ENCODE measurements around the gene HSFX4. TPM values are rescaled to one million over a fixed set of nuclear protein-coding genes. Genes with fewer than 3 reads are reported as not detected.
"Not testable (repeated sequence)": the region's sequence is repeated elsewhere in the genome, so short reads cannot be mapped to it uniquely, and the experiment has no call there.

The HSFX4 gene
- total RNA-seq, 2 donors from 2014 or later = not detected

DNA sequence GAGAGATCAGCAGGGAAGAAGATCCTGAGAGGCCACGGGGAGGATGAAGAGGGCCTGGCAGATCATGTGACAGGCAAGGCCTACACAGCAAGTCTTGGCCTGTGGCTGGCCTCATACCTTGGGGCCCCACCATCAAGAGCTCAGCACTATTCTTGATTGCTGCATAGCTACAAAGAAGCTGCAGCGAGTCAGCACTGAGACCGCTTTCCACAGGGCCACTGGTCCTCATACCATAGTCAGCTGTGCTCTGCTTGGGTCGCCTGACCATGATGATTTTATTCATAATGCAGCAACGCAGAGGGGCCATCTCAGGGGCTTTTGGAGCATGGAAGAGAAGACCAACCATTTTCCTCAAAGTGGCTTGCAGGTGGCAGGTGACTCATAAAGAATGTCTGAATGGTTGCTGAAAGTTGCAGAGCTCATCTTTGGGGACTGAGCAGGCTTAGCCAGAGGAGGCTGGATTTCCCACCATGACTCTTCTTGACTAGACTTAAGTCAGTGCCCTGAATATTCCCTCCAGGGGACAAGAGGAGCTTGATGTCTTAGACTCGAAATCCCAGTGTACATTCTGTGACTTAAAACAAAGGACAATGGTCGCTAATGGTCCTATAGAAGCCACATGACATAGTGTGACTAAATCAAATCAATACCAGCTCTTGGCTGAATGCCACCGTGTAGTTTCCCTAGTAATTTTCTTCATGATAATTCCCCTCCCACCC lies 2.0 kb upstream of the HSFX4 start:
- not testable (repeated sequence) for H3K4me1 ChIP-seq (ENCODE audit: control insufficient read depth in 1 of 2, low read depth in 2 of 2); H3K27ac ChIP-seq; H3K4me3 ChIP-seq; H3K9me3 ChIP-seq; ATAC-seq (ENCODE audit: insufficient number of reproducible peaks, low FRiP score, low read depth); H3K36me3 ChIP-seq; DNase-seq (ENCODE audit: low spot score); H3K27me3 ChIP-seq (replicated peaks; ENCODE audit: insufficient read depth)

DNA sequence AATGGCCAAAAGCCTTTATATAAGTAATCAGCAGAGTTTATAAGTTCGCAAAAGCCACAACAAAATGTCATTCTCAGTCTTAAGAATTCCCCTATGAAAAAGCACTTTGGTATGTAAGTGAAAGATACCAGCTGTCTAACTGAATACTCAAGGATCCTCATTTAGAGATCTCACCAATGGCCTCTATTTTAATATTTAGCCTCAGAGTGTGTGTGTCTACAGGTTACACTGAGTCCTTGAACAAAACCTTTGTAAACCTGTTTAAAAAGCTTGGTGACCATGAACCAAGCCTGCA lies 1.5 kb upstream of the HSFX4 start:
- H3K4me3 ChIP-seq; DNase-seq (ENCODE audit: low spot score); H3K9me3 ChIP-seq; H3K4me1 ChIP-seq (ENCODE audit: control insufficient read depth in 1 of 2, low read depth in 2 of 2); H3K27ac ChIP-seq; H3K27me3 ChIP-seq (replicated peaks; ENCODE audit: insufficient read depth); ATAC-seq (ENCODE audit: insufficient number of reproducible peaks, low FRiP score, low read depth); H3K36me3 ChIP-seq: not testable (repeated sequence)

DNA sequence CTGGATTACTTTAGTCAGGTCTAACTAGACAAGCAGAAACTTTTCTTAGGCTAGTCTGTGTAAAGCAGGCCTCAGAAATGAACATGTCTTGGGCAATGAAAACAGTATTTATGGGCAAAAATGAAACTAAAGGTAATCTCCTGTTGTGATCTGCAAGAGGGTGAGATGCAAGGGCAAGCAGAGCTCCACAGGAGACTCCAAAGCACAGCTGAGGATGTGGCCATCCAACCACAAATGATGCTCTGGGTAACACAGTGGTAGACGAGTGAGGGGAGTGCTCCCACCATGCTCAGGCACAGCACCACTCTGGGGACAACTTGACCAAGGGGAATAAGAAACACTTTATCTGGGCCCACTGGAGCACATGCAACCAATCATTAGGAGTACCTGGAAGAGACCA lies 738 bp upstream of the HSFX4 start:
- not testable (repeated sequence) for H3K27me3 ChIP-seq (replicated peaks; ENCODE audit: insufficient read depth); H3K9me3 ChIP-seq; H3K4me1 ChIP-seq (ENCODE audit: control insufficient read depth in 1 of 2, low read depth in 2 of 2); H3K27ac ChIP-seq; H3K4me3 ChIP-seq; H3K36me3 ChIP-seq; DNase-seq (ENCODE audit: low spot score); ATAC-seq (ENCODE audit: insufficient number of reproducible peaks, low FRiP score, low read depth)

DNA sequence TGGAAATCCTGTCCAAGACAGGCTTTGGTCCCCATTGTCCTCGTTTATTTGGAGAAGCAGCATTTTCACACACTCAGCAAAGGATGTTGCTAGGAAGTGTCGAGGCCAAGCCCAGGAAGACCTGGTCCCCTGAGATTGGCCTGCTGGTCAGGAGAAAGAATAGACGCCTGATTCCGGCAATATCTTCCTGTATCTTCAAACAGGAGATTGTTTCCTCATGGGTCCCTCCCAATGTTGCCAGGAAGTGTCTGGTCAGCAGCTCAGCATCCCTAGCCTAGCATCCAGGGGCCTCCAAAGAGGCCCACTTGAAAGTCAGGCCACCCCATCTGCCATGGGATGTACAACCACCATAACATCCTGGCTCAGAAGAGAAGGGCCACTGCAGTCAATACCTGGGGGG lies 2.0 kb downstream of the HSFX4 start:
- DNase-seq (ENCODE audit: low spot score); H3K36me3 ChIP-seq; H3K27ac ChIP-seq; H3K4me1 ChIP-seq (ENCODE audit: control insufficient read depth in 1 of 2, low read depth in 2 of 2); H3K9me3 ChIP-seq; ATAC-seq (ENCODE audit: insufficient number of reproducible peaks, low FRiP score, low read depth); H3K27me3 ChIP-seq (replicated peaks; ENCODE audit: insufficient read depth); H3K4me3 ChIP-seq: not testable (repeated sequence)

DNA sequence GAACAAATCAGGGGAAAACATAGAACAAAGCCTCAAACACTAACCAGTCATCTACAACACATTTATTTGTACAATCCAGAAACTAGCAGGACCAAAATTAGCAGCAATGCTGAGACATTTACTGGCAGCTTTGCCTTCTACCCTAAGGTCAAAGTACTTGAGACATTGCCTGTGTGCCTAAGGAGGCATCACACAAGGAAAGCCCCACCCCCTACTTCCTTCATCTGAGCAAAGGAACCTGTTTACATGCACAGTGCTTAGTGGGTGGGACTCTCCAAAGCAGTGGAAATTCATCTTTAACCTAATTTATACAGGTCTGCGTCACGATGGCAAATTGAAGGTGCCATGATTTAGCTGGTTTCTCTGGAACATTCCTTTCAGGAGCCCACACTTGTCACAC lies 2.8 kb downstream of the HSFX4 start:
- H3K36me3 ChIP-seq; DNase-seq (ENCODE audit: low spot score); H3K9me3 ChIP-seq; H3K27ac ChIP-seq; H3K4me3 ChIP-seq; H3K4me1 ChIP-seq (ENCODE audit: control insufficient read depth in 1 of 2, low read depth in 2 of 2); H3K27me3 ChIP-seq (replicated peaks; ENCODE audit: insufficient read depth); ATAC-seq (ENCODE audit: insufficient number of reproducible peaks, low FRiP score, low read depth): not testable (repeated sequence)

DNA sequence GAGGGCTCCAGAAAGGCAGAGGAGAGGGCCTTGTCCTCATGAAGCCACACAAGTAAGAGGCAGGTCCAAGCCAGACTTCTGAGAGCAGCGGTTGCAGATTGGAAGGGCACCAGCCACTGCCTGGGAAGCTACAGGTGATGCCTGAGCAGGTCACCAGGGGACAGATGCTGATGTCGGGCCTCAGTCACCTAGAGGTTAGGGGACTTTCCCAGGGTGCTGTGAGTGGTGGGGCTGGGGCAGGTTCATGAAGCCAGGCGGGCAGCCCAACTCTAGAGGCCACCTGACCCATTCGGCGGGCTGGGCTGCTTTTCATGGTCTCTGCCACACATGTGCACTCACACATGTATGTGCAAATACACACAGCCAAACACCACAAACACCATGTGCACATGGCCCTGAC lies 3.6 kb downstream of the HSFX4 start:
- DNase-seq (ENCODE audit: low spot score); H3K9me3 ChIP-seq; H3K4me1 ChIP-seq (ENCODE audit: control insufficient read depth in 1 of 2, low read depth in 2 of 2); H3K27ac ChIP-seq; ATAC-seq (ENCODE audit: insufficient number of reproducible peaks, low FRiP score, low read depth); H3K27me3 ChIP-seq (replicated peaks; ENCODE audit: insufficient read depth); H3K4me3 ChIP-seq; H3K36me3 ChIP-seq: not testable (repeated sequence)

DNA sequence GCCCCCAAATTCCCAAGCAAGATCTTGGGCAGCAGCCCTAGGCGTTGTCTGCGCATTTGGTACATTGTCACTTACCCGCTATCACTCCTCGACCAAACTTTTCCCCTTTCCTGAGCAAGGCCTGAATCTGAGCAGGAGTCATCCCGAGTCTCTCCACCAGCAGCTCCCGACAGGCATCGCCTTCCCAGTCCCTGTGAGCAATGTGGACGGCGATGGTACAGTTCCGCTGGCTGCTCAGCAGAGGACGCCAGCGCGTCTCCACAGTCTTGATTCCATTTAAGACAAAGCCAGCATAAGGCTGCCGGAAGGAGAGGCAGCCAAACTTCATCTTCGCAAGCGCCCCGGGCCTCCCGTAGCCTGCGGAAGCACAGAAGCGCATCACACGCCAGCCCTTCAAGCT lies 4.2 kb downstream of the HSFX4 start:
- ATAC-seq (ENCODE audit: insufficient number of reproducible peaks, low FRiP score, low read depth); H3K36me3 ChIP-seq; H3K4me3 ChIP-seq; H3K9me3 ChIP-seq; H3K27ac ChIP-seq; DNase-seq (ENCODE audit: low spot score); H3K4me1 ChIP-seq (ENCODE audit: control insufficient read depth in 1 of 2, low read depth in 2 of 2); H3K27me3 ChIP-seq (replicated peaks; ENCODE audit: insufficient read depth): not testable (repeated sequence)

DNA sequence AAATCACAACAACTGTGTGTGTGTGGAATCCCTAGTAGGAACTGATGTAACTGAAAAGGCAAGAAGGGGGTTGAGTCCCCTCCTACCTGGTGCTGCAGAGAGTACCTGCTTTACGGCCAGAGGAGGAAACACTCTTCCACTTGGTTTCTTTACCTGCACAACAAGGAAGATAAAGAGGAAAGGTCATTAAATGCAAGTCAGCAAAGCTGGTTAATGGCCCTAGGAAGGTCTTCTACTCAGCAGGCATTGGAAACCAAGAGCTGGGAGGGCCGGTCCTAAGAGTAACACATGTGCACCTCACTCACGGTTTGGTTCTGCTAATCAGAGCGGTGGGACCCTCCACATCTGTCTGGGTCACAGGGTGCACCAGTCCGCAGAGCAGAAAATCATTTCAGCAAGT lies 8.0 kb downstream of the HSFX4 start:
- not testable (repeated sequence) for H3K4me1 ChIP-seq (ENCODE audit: control insufficient read depth in 1 of 2, low read depth in 2 of 2); ATAC-seq (ENCODE audit: insufficient number of reproducible peaks, low FRiP score, low read depth); H3K9me3 ChIP-seq; H3K27me3 ChIP-seq (replicated peaks; ENCODE audit: insufficient read depth); DNase-seq (ENCODE audit: low spot score); H3K36me3 ChIP-seq
- peak overlapping the region; percentile 69 for H3K4me3 ChIP-seq
- peak overlapping the region in 1 of 2 donors; percentile 62 for H3K27ac ChIP-seq

DNA sequence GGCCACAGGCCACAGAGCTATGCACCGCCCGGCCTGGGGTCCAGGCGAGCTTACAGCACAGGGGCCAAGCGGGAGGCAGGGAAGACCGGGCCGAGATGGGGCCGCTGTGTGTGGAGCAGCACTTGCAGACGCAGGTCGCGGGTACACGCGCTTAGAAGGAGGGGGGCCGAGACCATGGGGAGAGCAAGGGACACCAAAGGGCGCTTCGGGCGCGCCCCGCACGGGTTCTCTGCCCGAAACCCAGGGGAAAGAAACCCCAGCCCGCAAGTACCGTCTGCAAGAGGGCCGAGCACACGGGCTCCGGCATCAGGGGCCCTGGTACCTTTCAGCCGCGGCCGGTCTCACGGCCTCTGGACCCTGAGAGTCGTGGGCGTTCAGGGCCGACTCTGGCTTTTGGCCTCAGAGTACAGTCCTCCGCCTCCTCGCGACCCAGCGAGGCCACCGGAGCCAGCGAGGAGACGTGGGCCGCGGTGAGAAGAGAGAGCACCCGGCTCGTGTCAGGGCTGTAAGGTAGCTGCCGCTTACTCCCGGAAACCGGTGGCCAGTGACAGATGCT lies 8.6 kb downstream of the HSFX4 start:
- Histone ChIP-seq H3K9me3 (no peaks in the 10 kb centered on the region), H3K4me3 (peak overlapping the region; percentile 69), H3K4me1 (ENCODE audit: control insufficient read depth in 1 of 2, low read depth in 2 of 2) (peaks cover 0 to 5% of the 10 kb centered on the region in 2 donors), H3K27ac (peak overlapping the region; percentile 62 to 76), H3K36me3 (no peaks in the 10 kb centered on the region), H3K27me3 (replicated peaks; ENCODE audit: insufficient read depth) (no peaks in the 10 kb centered on the region)
- no peak for DNase-seq (ENCODE audit: low spot score)
- no peak for ATAC-seq (ENCODE audit: insufficient number of reproducible peaks, low FRiP score, low read depth)
- TF ChIP-seq, protein P1, sequence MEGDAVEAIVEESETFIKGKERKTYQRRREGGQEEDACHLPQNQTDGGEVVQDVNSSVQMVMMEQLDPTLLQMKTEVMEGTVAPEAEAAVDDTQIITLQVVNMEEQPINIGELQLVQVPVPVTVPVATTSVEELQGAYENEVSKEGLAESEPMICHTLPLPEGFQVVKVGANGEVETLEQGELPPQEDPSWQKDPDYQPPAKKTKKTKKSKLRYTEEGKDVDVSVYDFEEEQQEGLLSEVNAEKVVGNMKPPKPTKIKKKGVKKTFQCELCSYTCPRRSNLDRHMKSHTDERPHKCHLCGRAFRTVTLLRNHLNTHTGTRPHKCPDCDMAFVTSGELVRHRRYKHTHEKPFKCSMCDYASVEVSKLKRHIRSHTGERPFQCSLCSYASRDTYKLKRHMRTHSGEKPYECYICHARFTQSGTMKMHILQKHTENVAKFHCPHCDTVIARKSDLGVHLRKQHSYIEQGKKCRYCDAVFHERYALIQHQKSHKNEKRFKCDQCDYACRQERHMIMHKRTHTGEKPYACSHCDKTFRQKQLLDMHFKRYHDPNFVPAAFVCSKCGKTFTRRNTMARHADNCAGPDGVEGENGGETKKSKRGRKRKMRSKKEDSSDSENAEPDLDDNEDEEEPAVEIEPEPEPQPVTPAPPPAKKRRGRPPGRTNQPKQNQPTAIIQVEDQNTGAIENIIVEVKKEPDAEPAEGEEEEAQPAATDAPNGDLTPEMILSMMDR (IDR thresholded peaks at IDR 0.05) = no peak

Data from thoracic aorta (tissue), 2 donors.